ENCODE data around the gene NFE2.
A peak's percentile ranks its signal among the peaks of the same experiment; 100 is the strongest.
"Not testable (repeated sequence)": the region's sequence is repeated elsewhere in the genome, so short reads cannot be mapped to it uniquely, and the experiment has no call there.

The NFE2 gene

DNA sequence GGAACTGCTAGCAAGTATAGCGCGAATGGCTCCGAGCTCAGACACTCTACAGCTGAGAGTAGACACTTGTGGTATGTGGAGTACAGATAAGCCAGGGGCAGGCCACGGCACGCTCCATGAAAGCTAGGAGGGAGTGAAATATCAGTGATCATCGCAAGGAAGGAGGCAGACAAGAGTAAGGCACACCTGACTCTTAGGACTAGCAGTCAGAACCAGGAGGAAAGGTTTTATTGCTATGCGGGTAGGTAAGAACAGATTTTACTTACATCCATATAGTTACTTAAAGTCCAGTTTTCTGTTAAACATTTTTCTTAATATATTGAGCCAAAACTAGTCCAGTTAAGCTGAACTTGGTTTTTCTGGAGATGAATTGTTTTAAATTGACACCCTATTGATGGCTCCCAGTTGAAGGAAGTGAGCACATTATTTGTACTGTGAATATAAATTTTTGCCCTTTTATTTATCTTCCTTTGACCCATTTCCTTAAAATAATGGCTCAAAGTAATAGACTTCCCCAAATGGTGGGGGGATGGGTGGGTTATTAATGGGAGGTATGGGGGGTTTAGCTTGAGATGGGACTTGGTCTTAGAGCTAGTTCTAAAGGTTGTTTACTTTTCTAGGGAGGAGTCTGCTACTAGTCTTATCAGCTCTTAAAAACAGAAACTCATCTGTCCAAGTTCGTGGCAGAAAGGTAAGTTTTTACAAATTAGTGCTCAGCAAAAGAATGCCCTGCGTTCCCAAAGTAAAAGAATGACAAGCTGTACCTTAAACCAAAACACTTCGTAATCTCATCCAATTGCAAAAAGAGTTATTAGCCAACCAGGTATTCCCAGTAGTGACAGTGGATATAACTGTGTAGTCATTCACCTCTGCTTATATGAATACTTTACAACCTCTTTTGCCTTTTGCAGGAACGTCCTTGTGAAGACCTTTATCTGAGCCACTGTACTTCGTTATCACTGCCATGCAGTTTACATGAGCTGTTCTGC lies 14.5 kb downstream of the NFE2 start:
- TF ChIP-seq CTCF (IDR thresholded peaks at IDR 0.05) = no peak
- H3K4me3 ChIP-seq = peak overlapping the region; percentile 50
- H3K27ac ChIP-seq = no peak overlapping the region
- no peak for DNase-seq (ENCODE audit: low spot score)

DNA sequence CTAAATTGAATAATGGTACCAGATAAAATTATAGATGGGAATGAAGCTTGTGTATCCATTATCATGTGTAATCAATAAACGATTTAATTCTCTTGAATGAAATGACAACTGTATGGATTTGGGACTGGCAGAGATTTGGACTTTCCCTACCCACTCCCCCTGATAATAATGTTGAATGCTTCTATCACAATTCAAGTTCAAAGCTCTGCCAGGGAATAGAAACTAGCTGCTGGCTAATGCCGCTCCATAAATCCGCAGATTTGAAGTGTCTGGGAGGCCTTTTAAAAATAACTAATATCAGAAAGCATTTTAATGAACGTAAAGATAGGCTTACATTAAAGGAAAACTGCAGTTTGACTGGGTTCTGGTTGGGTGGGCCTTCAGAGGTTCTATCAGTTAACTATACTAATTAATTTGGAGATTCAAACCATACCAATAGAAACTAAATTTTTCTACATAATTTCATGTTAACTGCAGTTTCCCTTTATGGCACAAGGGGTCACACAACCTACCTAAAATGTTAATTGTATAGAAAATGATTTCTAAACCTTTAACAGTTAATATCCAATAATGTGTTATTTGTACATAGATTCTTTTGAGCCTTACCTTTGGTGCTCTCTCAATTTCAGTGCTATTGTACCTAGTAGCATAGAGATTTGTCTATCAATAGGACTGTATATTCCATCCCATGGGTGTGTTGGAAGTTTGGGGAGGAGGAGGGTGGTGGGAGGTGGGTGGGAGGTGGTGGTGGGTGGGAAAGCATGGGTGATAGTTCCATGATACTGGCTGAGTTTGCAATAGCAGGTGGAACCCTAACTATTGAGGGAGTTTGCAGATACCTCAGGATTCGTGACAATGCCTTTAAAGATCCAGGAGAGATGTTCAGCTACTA lies 15.4 kb downstream of the NFE2 start:
- Histone ChIP-seq H3K27ac (no peak overlapping the region), H3K4me3 (peak overlapping the region; percentile 50)
- TF ChIP-seq CTCF (IDR thresholded peaks at IDR 0.05) = no peak
- DNase-seq (ENCODE audit: low spot score) = no peak

GRCh38 chr12:54284070-54284780 lies 16.6 kb downstream of the NFE2 start:
- not testable (repeated sequence) for DNase-seq (ENCODE audit: low spot score); H3K27ac ChIP-seq
- H3K4me3 ChIP-seq = peak overlapping the region; percentile 74

- no peak for DNase-seq (ENCODE audit: low spot score)
- Histone ChIP-seq H3K4me3 (peak overlapping the region; percentile 74), H3K27ac (peak overlapping the region in 1 of 2 donors; percentile 7)
- no peak for TF ChIP-seq CTCF (IDR thresholded peaks at IDR 0.05)
These were observed 17.7 kb downstream of the NFE2 start for GRCh38 chr12:54282949-54283593.

DNA sequence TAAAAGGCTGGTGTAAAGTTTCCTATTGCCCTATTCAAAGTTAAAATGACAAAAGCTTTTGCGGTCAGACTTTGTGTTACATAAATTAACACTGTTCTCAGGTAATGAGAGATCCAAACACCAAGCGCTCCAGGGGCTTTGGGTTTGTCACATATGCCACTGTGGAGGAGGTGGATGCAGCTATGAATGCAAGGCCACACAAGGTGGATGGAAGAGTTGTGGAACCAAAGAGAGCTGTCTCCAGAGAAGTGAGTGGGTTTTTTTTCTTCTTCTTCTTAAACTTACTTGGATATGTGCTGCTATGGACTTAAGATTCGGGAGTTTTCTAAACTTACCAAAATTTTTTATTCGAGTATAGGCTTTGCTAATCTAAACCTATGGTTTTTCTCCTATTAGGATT lies 19.1 kb downstream of the NFE2 start:
- Histone ChIP-seq H3K27ac (peak overlapping the region; percentile 89 to 93), H3K4me3 (peak overlapping the region; percentile 74)
- not testable (repeated sequence) for DNase-seq (ENCODE audit: low spot score)

GRCh38 chr12:54281261-54281638 lies 19.6 kb downstream of the NFE2 start:
- peak overlapping the region; percentile 74 for H3K4me3 ChIP-seq
- not testable (repeated sequence) for DNase-seq (ENCODE audit: low spot score)
- H3K27ac ChIP-seq = peak overlapping the region; percentile 89 to 93

DNA sequence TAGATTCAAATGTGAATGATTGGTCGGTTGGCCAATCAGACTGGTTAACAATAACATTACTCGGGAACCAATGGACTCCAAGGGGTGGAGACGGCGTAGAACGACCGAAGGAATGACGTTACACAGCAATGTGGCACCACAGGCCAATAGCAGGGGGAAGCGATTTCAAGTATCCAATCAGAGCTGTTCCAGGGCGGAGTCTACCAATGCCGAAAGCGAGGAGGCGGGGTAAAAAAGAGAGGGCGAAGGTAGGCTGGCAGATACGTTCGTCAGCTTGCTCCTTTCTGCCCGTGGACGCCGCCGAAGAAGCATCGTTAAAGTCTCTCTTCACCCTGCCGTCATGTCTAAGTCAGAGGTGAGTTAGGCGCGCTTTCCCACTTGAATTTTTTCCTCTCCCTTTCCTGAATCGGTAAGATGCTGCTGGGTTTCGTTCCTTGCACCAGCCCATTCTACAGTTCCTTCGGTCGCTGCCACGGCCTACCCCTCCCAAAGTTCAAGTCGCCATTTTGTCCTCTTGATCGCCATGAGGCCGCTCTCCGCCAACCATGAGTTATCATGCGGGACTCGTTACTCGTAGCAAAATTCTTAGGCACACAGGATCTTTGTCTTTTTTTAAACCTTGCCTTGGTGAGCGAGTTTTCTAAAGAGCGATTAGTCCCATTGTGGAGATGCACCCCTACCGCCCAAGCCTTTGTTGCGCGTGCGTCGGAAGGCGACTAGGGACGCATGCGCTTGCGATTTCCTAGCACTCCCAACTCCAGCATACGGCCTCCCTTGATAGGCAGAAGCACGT lies 20.2 kb downstream of the NFE2 start, which contains the start of gene HNRNPA1:
HNRNPA1 (plus strand) TSS at position 259 of the 793 bp plus-strand sequence; CDS start at position 341, 82 bp downstream.
- TF ChIP-seq CTCF (IDR thresholded peaks at IDR 0.05) = no peak

More for the DNA sequence above, 20.2 kb downstream of the NFE2 start, which contains the start of gene HNRNPA1:
- peak; percentile 99 for DNase-seq (ENCODE audit: low spot score)
- Histone ChIP-seq H3K4me3 (peak within 1 kb of the TSS; percentile 74), H3K27ac (peak within 1 kb of the TSS; percentile 90 to 93)
